ENCODE results near the gene COIL. TPM values are rescaled to one million over a fixed set of nuclear protein-coding genes. Genes with fewer than 3 reads are reported as not detected.

COIL gene
- total RNA-seq, 1 donor = 7.8 TPM

Other genes starting within 250 kb of the COIL start
- gene C17orf67, start 127.1 kb downstream of the COIL start, total RNA-seq = 2.4 TPM
- 8.9 TPM for gene DGKE, start 126.9 kb downstream of the COIL start, total RNA-seq
- gene TRIM25, start 47.0 kb downstream of the COIL start, total RNA-seq = 35.5 TPM
- gene SCPEP1, start 17.1 kb upstream of the COIL start, total RNA-seq = 8.3 TPM
- gene AKAP1, start 124.2 kb upstream of the COIL start, total RNA-seq = 42.8 TPM